Measurements from ENCODE around the gene SMARCB1.
A peak's percentile ranks its signal among the peaks of the same experiment; 100 is the strongest.

Gene SMARCB1

GRCh38 chr22:23779731-23780130, 7.0 kb upstream of the SMARCB1 start:
- no peaks in the 10 kb centered on the region for H3K27me3 ChIP-seq (ENCODE audit: control insufficient read depth in 1 of 2, insufficient read depth in 2 of 2, low read length in 2 of 2)
- no peak overlapping the region for H3K27ac ChIP-seq (ENCODE audit: low read depth, low read length)
- H3K4me3 ChIP-seq (ENCODE audit: low read depth in 1 of 2, low read length in 2 of 2) = no peak overlapping the region
- no peaks in the 10 kb centered on the region for H3K36me3 ChIP-seq (ENCODE audit: control insufficient read depth in 1 of 2, insufficient read depth in 2 of 2, low read length in 2 of 2)
- no peaks in the 10 kb centered on the region for H3K9me3 ChIP-seq (ENCODE audit: control insufficient read depth in 1 of 2, low read length in 2 of 2)
- H3K4me1 ChIP-seq (ENCODE audit: control insufficient read depth in 1 of 2, insufficient read depth in 2 of 2, low read length in 2 of 2) = peaks cover 6 to 11% of the 10 kb centered on the region in 2 donors
- no peak overlapping the region for H3K9ac ChIP-seq (ENCODE audit: low read depth in 1 of 2, low read length in 2 of 2)

GRCh38 chr22:23780146-23780748, 6.5 kb upstream of the SMARCB1 start:
- no peak overlapping the region for H3K9ac ChIP-seq (ENCODE audit: low read depth in 1 of 2, low read length in 2 of 2)
- H3K4me3 ChIP-seq (ENCODE audit: low read depth in 1 of 2, low read length in 2 of 2) = no peak overlapping the region
- H3K27me3 ChIP-seq (ENCODE audit: control insufficient read depth in 1 of 2, insufficient read depth in 2 of 2, low read length in 2 of 2) = no peaks in the 10 kb centered on the region
- H3K36me3 ChIP-seq (ENCODE audit: control insufficient read depth in 1 of 2, insufficient read depth in 2 of 2, low read length in 2 of 2) = no peaks in the 10 kb centered on the region
- no peak overlapping the region for H3K27ac ChIP-seq (ENCODE audit: low read depth, low read length)
- H3K4me1 ChIP-seq (ENCODE audit: control insufficient read depth in 1 of 2, insufficient read depth in 2 of 2, low read length in 2 of 2) = peaks cover 6 to 11% of the 10 kb centered on the region in 2 donors
- H3K9me3 ChIP-seq (ENCODE audit: control insufficient read depth in 1 of 2, low read length in 2 of 2) = no peaks in the 10 kb centered on the region

- peaks cover 6 to 12% of the 10 kb centered on the region in 2 donors for H3K4me1 ChIP-seq (ENCODE audit: control insufficient read depth in 1 of 2, insufficient read depth in 2 of 2, low read length in 2 of 2)
- no peaks in the 10 kb centered on the region for H3K36me3 ChIP-seq (ENCODE audit: control insufficient read depth in 1 of 2, insufficient read depth in 2 of 2, low read length in 2 of 2)
- H3K27ac ChIP-seq (ENCODE audit: low read depth, low read length) = no peak overlapping the region
- H3K4me3 ChIP-seq (ENCODE audit: low read depth in 1 of 2, low read length in 2 of 2) = no peak overlapping the region
- H3K27me3 ChIP-seq (ENCODE audit: control insufficient read depth in 1 of 2, insufficient read depth in 2 of 2, low read length in 2 of 2) = no peaks in the 10 kb centered on the region
- no peak overlapping the region for H3K9ac ChIP-seq (ENCODE audit: low read depth in 1 of 2, low read length in 2 of 2)
- no peaks in the 10 kb centered on the region for H3K9me3 ChIP-seq (ENCODE audit: control insufficient read depth in 1 of 2, low read length in 2 of 2)
Measured at GRCh38 chr22:23781065-23781464, 5.7 kb upstream of the SMARCB1 start.

- H3K36me3 ChIP-seq (ENCODE audit: control insufficient read depth in 1 of 2, insufficient read depth in 2 of 2, low read length in 2 of 2) = no peaks in the 10 kb centered on the region
Measured at GRCh38 chr22:23781511-23782183, 5.1 kb upstream of the SMARCB1 start.

GRCh38 chr22:23782252-23782651, 4.5 kb upstream of the SMARCB1 start:
- H3K4me3 ChIP-seq (ENCODE audit: low read depth in 1 of 2, low read length in 2 of 2) = no peak overlapping the region
- no peaks in the 10 kb centered on the region for H3K9me3 ChIP-seq (ENCODE audit: control insufficient read depth in 1 of 2, low read length in 2 of 2)
- H3K36me3 ChIP-seq (ENCODE audit: control insufficient read depth in 1 of 2, insufficient read depth in 2 of 2, low read length in 2 of 2) = no peaks in the 10 kb centered on the region
- peaks cover 11 to 18% of the 10 kb centered on the region in 2 donors for H3K4me1 ChIP-seq (ENCODE audit: control insufficient read depth in 1 of 2, insufficient read depth in 2 of 2, low read length in 2 of 2)
- no peak overlapping the region for H3K27ac ChIP-seq (ENCODE audit: low read depth, low read length)
- no peaks in the 10 kb centered on the region for H3K27me3 ChIP-seq (ENCODE audit: control insufficient read depth in 1 of 2, insufficient read depth in 2 of 2, low read length in 2 of 2)
- H3K9ac ChIP-seq (ENCODE audit: low read depth in 1 of 2, low read length in 2 of 2) = no peak overlapping the region

More at GRCh38 chr22:23781511-23782183, 5.1 kb upstream of the SMARCB1 start:
- Histone ChIP-seq H3K4me1 (ENCODE audit: control insufficient read depth in 1 of 2, insufficient read depth in 2 of 2, low read length in 2 of 2) (peaks cover 11 to 18% of the 10 kb centered on the region in 2 donors), H3K9me3 (ENCODE audit: control insufficient read depth in 1 of 2, low read length in 2 of 2) (no peaks in the 10 kb centered on the region), H3K27me3 (ENCODE audit: control insufficient read depth in 1 of 2, insufficient read depth in 2 of 2, low read length in 2 of 2) (no peaks in the 10 kb centered on the region), H3K9ac (ENCODE audit: low read depth in 1 of 2, low read length in 2 of 2) (no peak overlapping the region), H3K4me3 (ENCODE audit: low read depth in 1 of 2, low read length in 2 of 2) (no peak overlapping the region), H3K27ac (ENCODE audit: low read depth, low read length) (no peak overlapping the region)

- Histone ChIP-seq H3K27me3 (ENCODE audit: control insufficient read depth in 1 of 2, insufficient read depth in 2 of 2, low read length in 2 of 2) (no peaks in the 10 kb centered on the region), H3K4me3 (ENCODE audit: low read depth in 1 of 2, low read length in 2 of 2) (no peak overlapping the region), H3K27ac (ENCODE audit: low read depth, low read length) (no peak overlapping the region), H3K4me1 (ENCODE audit: control insufficient read depth in 1 of 2, insufficient read depth in 2 of 2, low read length in 2 of 2) (peaks cover 13 to 20% of the 10 kb centered on the region in 2 donors), H3K9ac (ENCODE audit: low read depth in 1 of 2, low read length in 2 of 2) (no peak overlapping the region), H3K36me3 (ENCODE audit: control insufficient read depth in 1 of 2, insufficient read depth in 2 of 2, low read length in 2 of 2) (no peaks in the 10 kb centered on the region), H3K9me3 (ENCODE audit: control insufficient read depth in 1 of 2, low read length in 2 of 2) (no peaks in the 10 kb centered on the region)
Measured at GRCh38 chr22:23782703-23783102, 4.1 kb upstream of the SMARCB1 start.

- H3K36me3 ChIP-seq (ENCODE audit: control insufficient read depth in 1 of 2, insufficient read depth in 2 of 2, low read length in 2 of 2) = no peaks in the 10 kb centered on the region
- no peak overlapping the region for H3K9ac ChIP-seq (ENCODE audit: low read depth in 1 of 2, low read length in 2 of 2)
- H3K27me3 ChIP-seq (ENCODE audit: control insufficient read depth in 1 of 2, insufficient read depth in 2 of 2, low read length in 2 of 2) = no peaks in the 10 kb centered on the region
- no peak overlapping the region for H3K27ac ChIP-seq (ENCODE audit: low read depth, low read length)
- no peak overlapping the region for H3K4me3 ChIP-seq (ENCODE audit: low read depth in 1 of 2, low read length in 2 of 2)
- peaks cover 21 to 26% of the 10 kb centered on the region in 2 donors for H3K4me1 ChIP-seq (ENCODE audit: control insufficient read depth in 1 of 2, insufficient read depth in 2 of 2, low read length in 2 of 2)
- no peaks in the 10 kb centered on the region for H3K9me3 ChIP-seq (ENCODE audit: control insufficient read depth in 1 of 2, low read length in 2 of 2)
Measured at GRCh38 chr22:23783265-23784150, 3.3 kb upstream of the SMARCB1 start.

- no peaks in the 10 kb centered on the region for H3K27me3 ChIP-seq (ENCODE audit: control insufficient read depth in 1 of 2, insufficient read depth in 2 of 2, low read length in 2 of 2)
- H3K4me1 ChIP-seq (ENCODE audit: control insufficient read depth in 1 of 2, insufficient read depth in 2 of 2, low read length in 2 of 2) = peaks cover 26 to 29% of the 10 kb centered on the region in 2 donors
- H3K4me3 ChIP-seq (ENCODE audit: low read depth in 1 of 2, low read length in 2 of 2) = no peak overlapping the region
- no peak overlapping the region for H3K27ac ChIP-seq (ENCODE audit: low read depth, low read length)
- no peaks in the 10 kb centered on the region for H3K9me3 ChIP-seq (ENCODE audit: control insufficient read depth in 1 of 2, low read length in 2 of 2)
- no peak overlapping the region for H3K9ac ChIP-seq (ENCODE audit: low read depth in 1 of 2, low read length in 2 of 2)
- H3K36me3 ChIP-seq (ENCODE audit: control insufficient read depth in 1 of 2, insufficient read depth in 2 of 2, low read length in 2 of 2) = no peaks in the 10 kb centered on the region
Measured at GRCh38 chr22:23784215-23784732, 2.5 kb upstream of the SMARCB1 start.

- Histone ChIP-seq H3K27ac (ENCODE audit: low read depth, low read length) (peak overlapping the region; percentile 99), H3K4me1 (ENCODE audit: control insufficient read depth in 1 of 2, insufficient read depth in 2 of 2, low read length in 2 of 2) (peaks cover 29 to 33% of the 10 kb centered on the region in 2 donors), H3K27me3 (ENCODE audit: control insufficient read depth in 1 of 2, insufficient read depth in 2 of 2, low read length in 2 of 2) (no peaks in the 10 kb centered on the region), H3K4me3 (ENCODE audit: low read depth in 1 of 2, low read length in 2 of 2) (peak overlapping the region; percentile 67 to 94), H3K36me3 (ENCODE audit: control insufficient read depth in 1 of 2, insufficient read depth in 2 of 2, low read length in 2 of 2) (peaks cover 0 to 9% of the 10 kb centered on the region in 2 donors), H3K9ac (ENCODE audit: low read depth in 1 of 2, low read length in 2 of 2) (peak overlapping the region; percentile 71 to 77), H3K9me3 (ENCODE audit: control insufficient read depth in 1 of 2, low read length in 2 of 2) (no peaks in the 10 kb centered on the region)
Measured at GRCh38 chr22:23786261-23786710, 480 bp upstream of the SMARCB1 start.

GRCh38 chr22:23787600-23787896, 782 bp downstream of the SMARCB1 start:
- Histone ChIP-seq H3K4me1 (ENCODE audit: control insufficient read depth in 1 of 2, insufficient read depth in 2 of 2, low read length in 2 of 2) (peaks cover 29 to 33% of the 10 kb centered on the region in 2 donors), H3K9me3 (ENCODE audit: control insufficient read depth in 1 of 2, low read length in 2 of 2) (no peaks in the 10 kb centered on the region), H3K27ac (ENCODE audit: low read depth, low read length) (no peak overlapping the region), H3K4me3 (ENCODE audit: low read depth in 1 of 2, low read length in 2 of 2) (peak overlapping the region; percentile 91 to 94), H3K9ac (ENCODE audit: low read depth in 1 of 2, low read length in 2 of 2) (peak overlapping the region; percentile 71 to 82), H3K36me3 (ENCODE audit: control insufficient read depth in 1 of 2, insufficient read depth in 2 of 2, low read length in 2 of 2) (peaks cover 5 to 21% of the 10 kb centered on the region in 2 donors), H3K27me3 (ENCODE audit: control insufficient read depth in 1 of 2, insufficient read depth in 2 of 2, low read length in 2 of 2) (no peaks in the 10 kb centered on the region)
